Stimulated activated CD4-positive, alpha-beta T cell treated with anti-CD3 and anti-CD28 coated beads, TNF-alpha, amount 100 ng/mL, for 4 hours (primary cell): ENCODE data around the gene ERN1.

Source experiments
- DNase-seq, 3 experiments: peaks; one replicate each; pipeline ENCODE4 v3.0.0-alpha.2; 2020; ENCODE audit warnings: low read depth in 3 of 3

ERN1 gene

DNA sequence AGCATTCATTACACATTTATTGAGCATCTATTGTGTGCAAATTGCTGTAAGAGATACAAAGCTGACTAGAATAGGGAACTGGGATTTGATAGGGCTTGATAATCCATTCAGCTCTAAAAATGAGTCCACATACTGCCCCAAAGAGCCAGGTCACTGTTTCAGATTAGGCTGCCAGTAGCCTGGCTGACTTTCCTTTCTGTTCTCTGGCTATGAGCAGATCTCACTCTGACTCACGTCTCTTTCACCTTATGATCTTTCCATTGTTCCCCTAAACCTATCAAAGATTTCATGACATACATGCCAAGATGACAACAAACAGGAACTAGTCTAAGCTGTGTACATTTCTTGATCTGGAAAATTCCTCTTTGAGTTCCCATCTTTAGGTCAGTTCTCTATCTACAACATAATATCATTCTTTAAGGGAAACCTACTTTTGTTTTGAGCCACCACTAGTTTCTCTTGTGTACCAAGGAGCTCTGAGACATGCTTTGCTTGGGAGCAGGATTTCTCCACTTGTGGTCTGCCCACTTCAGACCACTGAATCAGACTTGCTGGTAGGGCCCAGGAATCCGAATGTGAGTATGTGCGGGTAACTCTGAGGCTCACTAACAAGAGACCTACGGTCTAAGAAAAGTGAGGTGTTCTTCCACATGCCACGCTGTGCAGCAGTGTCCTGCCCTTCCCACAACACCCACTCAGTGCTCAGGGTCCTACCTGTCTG lies 68.6 kb downstream of the ERN1 start:
- no peak for DNase-seq

- no peak for DNase-seq
Observed at GRCh38 chr17:64060331-64060730, 69.6 kb downstream of the ERN1 start.

- no peak for DNase-seq
Observed at GRCh38 chr17:64059756-64060155, 70.2 kb downstream of the ERN1 start.

GRCh38 chr17:64058621-64059020 lies 71.3 kb downstream of the ERN1 start:
- DNase-seq, result no peak

GRCh38 chr17:64057701-64058263 lies 72.2 kb downstream of the ERN1 start:
- no peak for DNase-seq

GRCh38 chr17:64056269-64057005 lies 73.5 kb downstream of the ERN1 start:
- no peak for DNase-seq

DNA sequence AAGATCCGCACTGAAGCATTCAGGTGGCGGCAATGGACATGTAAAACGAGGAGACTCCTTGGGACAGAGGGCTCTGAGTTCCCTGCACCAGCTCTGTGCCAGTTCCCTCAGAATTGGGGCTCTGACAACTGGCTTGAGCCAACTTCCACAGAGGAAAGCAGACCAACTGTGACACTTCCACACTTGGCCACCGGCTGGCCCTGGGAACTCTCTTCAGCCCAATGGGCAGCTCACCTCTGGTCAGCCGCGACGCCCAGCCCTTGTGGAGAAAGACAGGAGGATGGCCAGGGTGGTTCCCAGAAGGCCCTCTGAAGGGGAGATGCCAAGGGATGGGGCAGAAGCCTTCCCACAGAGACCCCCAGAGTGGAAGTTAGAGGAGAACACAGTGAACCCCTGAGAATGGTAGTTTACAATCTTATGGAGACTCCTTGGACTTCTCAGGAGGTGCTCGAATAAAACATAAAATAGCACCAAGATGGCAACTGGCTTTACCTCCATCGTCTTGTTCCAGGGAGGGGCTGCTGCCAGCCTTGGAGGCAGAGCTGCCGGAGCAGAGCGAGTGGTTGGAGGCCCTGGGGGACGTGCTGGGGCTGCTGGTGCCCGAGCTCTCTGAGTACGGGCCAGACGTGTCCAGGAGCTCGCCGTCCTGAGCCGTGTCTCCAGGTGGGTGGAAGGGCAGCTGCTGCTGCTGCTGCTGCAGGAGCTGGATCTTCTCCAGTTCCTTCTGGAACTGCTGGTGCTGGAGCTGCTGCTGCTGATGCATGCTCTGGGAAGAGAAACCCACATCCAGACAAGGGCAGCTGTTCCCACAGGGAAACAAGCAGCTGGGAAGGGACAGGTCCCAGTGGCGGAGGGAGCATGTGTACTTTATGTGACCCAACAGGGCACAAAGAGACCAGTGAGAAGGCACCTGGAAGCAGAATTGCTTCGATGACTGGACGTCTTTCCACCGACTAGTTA lies 74.5 kb downstream of the ERN1 start:
- no peak for DNase-seq

DNA sequence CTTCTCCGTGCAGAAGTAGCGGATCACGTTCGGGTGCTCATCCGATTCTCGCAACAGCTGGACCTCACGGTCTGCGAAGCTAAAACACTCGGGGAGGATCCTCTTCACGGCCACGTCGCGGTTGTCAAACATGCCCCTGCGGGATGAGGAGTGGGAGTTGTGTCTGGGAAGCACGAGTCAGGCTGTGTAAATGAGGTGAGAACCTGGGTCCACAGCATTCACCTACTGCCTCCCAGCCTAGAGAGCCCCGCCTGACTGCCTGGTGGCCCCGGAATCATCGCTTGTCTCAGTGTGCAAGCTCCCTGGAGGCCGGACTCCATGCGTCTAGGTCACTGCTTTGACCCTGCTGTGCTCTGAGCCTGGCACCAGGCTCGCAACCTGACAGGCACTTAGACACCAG lies 75.6 kb downstream of the ERN1 start:
- DNase-seq, result no peak

- no peak for DNase-seq
Observed at GRCh38 chr17:64053101-64053500, 76.8 kb downstream of the ERN1 start.

DNA sequence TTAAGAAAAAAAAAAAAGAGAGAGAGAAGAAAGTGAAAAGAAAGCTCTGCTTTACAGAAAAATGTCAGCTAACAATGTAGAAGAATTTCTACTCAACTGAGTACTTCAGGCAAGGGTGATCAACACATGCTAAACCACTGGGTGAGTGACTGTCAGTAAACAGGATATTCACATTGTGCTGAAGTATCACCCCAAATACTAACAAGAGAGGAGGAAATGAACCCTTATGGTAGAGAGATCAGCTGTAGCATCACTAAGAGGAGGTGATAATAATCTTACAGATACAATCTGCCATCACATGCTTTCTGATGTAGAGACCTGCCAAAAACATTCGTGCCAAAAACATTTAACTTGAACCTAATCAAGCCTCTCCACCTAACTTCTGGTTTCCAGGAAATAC lies 78.8 kb downstream of the ERN1 start:
- no peak for DNase-seq

DNA sequence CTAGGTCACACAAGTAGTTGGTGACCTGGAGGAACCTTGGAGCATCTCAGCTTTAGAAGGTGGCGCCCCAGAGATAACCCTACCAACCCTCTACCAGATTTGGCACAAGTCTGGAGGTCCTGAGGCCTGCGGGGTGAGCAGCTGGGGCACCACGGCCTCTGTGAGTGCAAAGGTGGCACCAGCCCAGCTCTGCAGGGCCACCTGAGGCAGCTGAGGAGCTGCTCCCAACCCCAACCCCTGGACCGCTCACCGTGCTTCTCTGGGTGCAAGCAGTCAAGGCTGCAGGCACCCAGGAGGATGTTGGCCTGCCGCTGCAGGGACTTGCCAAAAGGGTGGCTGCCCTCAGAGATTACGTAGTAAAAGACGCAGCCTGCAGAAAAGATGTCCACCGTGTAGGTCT lies 81.1 kb downstream of the ERN1 start:
- no peak for DNase-seq

DNA sequence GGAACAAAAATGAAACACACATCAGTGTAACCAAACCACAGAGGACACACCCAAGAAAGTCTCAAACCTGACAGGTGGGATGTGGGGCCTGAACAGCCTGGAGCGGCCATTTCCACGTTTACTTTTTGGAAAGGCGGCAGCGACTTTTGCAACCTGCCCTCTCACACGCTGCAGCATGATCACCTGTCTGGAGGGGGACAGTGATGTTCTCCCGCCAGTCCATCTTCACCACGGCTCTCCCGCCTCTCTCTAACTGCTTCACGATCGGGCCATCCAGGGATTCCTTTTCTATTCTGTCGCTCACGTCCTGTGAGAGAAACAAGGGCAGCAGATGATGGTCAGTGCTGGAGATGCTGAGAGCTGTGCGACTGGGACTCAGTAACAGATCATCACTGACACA lies 84.8 kb downstream of the ERN1 start:
- no peak for DNase-seq

- DNase-seq, result no peak
Observed at GRCh38 chr17:64042700-64043485, 87.1 kb downstream of the ERN1 start.

GRCh38 chr17:64041912-64042311 lies 88.0 kb downstream of the ERN1 start:
- no peak for DNase-seq

DNA sequence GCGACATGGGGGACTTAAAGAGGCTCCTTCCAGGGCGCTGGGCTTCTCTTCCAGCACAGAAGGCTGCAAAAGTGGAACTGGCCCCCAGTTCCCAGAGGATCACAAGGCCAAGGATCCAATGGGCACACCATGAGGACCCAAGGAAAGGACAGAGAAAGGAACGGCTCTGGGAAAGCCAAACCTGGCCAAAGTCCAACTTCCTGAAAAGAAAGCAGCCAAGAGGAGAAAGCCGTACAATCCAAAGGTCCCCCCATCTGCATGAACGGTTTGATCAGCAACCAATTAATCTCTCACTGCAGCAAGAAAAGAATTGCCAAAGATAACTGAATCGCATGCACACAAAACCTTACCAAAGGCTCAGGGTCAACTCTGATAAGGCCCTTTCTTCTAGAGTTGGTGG lies 89.7 kb downstream of the ERN1 start:
- no peak for DNase-seq

DNA sequence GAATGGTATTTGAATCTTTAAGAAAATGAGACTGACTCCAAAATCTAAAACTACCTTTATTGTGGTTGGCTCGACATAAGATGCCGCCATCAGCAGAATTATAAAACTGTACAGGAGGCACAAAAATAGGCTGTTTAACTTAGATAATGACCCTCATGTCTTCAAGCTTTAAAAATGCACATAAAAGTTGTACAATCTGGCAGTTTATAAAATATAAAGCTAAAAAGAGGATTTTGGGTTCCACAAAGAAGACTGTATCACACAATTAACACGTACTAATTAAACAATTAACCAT lies 90.9 kb downstream of the ERN1 start:
- no peak for DNase-seq

- no peak for DNase-seq
Observed at GRCh38 chr17:64038331-64039105, 91.4 kb downstream of the ERN1 start.

GRCh38 chr17:64037802-64038201 lies 92.1 kb downstream of the ERN1 start:
- DNase-seq, result no peak

DNA sequence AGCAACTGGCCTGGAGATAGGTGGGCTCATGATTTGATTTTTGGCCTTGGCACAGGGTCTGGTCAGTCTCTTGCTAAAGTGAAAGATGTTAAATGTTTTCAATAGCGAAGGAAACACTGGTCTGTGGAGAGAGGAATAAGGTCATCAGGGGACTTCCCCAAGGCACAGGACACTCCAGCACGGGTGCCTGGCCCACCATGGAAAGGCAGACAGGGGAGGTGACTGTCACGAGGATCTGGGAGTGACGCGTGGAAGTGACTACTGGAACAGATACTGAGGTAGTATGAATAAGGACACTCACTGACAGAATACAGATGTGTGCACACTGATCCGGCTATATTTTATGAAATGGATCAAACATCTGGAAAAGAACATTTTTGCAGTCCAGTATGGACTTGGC lies 92.8 kb downstream of the ERN1 start:
- no peak for DNase-seq

GRCh38 chr17:64036198-64036922 lies 93.6 kb downstream of the ERN1 start:
- no peak for DNase-seq
